Prostate gland (tissue), 2 donors: ENCODE results near the gene DAD1. TPM values are rescaled to one million over a fixed set of nuclear protein-coding genes. Genes with fewer than 3 reads are reported as not detected.

ENCODE experiments used
- DNase-seq: peaks from one replicate; pipeline ENCODE4 v3.0.0-alpha.2; 2019; ENCODE audit warnings: low spot score
- H3K27ac ChIP-seq, 2 donors: fragments of 200-600 bp; sonication (generic); 2 replicates each; pipeline ENCODE4 v1.5.1; 2017 to 2019
- H3K27me3 ChIP-seq: fragments of 200-600 bp; sonication (generic); replicated peaks from 2 replicates; pipeline ENCODE4 v1.5.1; 2019; ENCODE audit not compliant: insufficient read depth
- H3K36me3 ChIP-seq, 2 donors: fragments of 200-600 bp; sonication (generic); 1 replicate in 1 of 2; 2 replicates in 1 of 2; pipeline versions ENCODE4 v1.5.1 to v1.8.1; 2017 to 2019
- H3K4me1 ChIP-seq: fragments of 200-600 bp; sonication (generic); replicated peaks from 2 replicates; pipeline ENCODE4 v1.5.1; 2019
- H3K4me3 ChIP-seq, 2 donors: fragments of 200-600 bp; sonication (generic); 2 replicates each; pipeline ENCODE4 v1.5.1; 2017 to 2019
- H3K9me3 ChIP-seq: fragments of 200-600 bp; sonication (generic); 2 replicates; pipeline ENCODE4 v1.5.1; 2017
- CTCF ChIP-seq, 4 experiments: fragments of 200-600 bp in 2 of 4; fragments of 450-650 bp in 2 of 4; sonication (generic) in 2 of 4; IDR thresholded peaks; 1 replicate in 3 of 4; 2 replicates in 1 of 4; pipeline ENCODE4 v1.5.1; 2016 to 2019; ENCODE audit warnings: antibody characterized with exemption in 4 of 4, mild to moderate bottlenecking in 2 of 4, moderate library complexity in 2 of 4
- POLR2A ChIP-seq: fragments of 450-650 bp; IDR thresholded peaks from one replicate; pipeline ENCODE4 v1.6.1; 2016; ENCODE audit warnings: antibody characterized with exemption, mild to moderate bottlenecking
- POLR2AphosphoS5 ChIP-seq: sonication (generic); formaldehyde crosslinking; IDR thresholded peaks from one replicate; pipeline ENCODE4 v1.6.1; 2017; ENCODE audit warnings: antibody characterized with exemption
- WGBS: methylation state at CpG from one replicate; pipeline ENCODE4 v1.1.5; 2018; 5-methylcytosine and 5-hydroxymethylcytosine counted together
- intact Hi-C: fragments of 100-400 bp; cut with DNase I; formaldehyde crosslinking; loops from one replicate; pipeline ENCODE4 v1.14.2; 2022
- small RNA-seq, 2 donors: library from RNA; depleted of rRNA; stranded (forward); fragments of <200 nt; gene quantifications; one replicate each; pipeline ENCODE3, GENCODE V24; 2016
- total RNA-seq, 2 donors: library from RNA; depleted of rRNA; stranded (reverse); fragments of >200 nt; gene quantifications; one replicate each; pipeline ENCODE4 v1.1.0, GENCODE V29; 2016

Gene DAD1
- total RNA-seq, 2 donors from 2014 or later = 231 to 289 TPM

GRCh38 chr14:22517117-22517720 is 71.8 kb downstream of the DAD1 start:
- Histone ChIP-seq H3K4me3 (no peak overlapping the region), H3K27me3 (no peaks in the 10 kb centered on the region), H3K4me1 (no peaks in the 10 kb centered on the region), H3K36me3 (no peaks in the 10 kb centered on the region), H3K27ac (no peak overlapping the region), H3K9me3 (no peaks in the 10 kb centered on the region)
- no peak for DNase-seq
- TF ChIP-seq CTCF (IDR thresholded peaks at IDR 0.05) (no peak), POLR2A (no peak), POLR2AphosphoS5 (no peak)
- WGBS = 82% methylated on average over 7 of the region's 7 CpGs
- intact Hi-C loops = no loop called here

GRCh38 chr14:22515929-22516328 is 73.1 kb downstream of the DAD1 start:
- Histone ChIP-seq H3K36me3 (no peaks in the 10 kb centered on the region), H3K4me1 (no peaks in the 10 kb centered on the region), H3K9me3 (no peaks in the 10 kb centered on the region), H3K27me3 (no peaks in the 10 kb centered on the region), H3K4me3 (no peak overlapping the region), H3K27ac (no peak overlapping the region)
- no peak for TF ChIP-seq POLR2A
- no peak for TF ChIP-seq CTCF (IDR thresholded peaks at IDR 0.05)
- TF ChIP-seq POLR2AphosphoS5 = no peak
- intact Hi-C loops = no loop called here
- DNase-seq = no peak
- WGBS = 67% methylated on average over 2 of the region's 2 CpGs

Small RNA genes within 50 kb of the gene (small RNA-seq; reads per million reads assigned to genes)
- 0 reads per million in 2 donors for gene TRAJ1
- 0 reads per million in 2 donors for gene TRAJ10
- gene TRAJ11 = 0 reads per million in 2 donors
- 0 reads per million in 2 donors for gene TRAJ12
- gene TRAJ13 = 0 reads per million in 2 donors
- gene TRAJ14 = 0 reads per million in 2 donors
- 0 reads per million in 2 donors for gene TRAJ16
- gene TRAJ17 = 0 reads per million in 2 donors
- gene TRAJ18 = 0 reads per million in 2 donors
- gene TRAJ19 = 0 reads per million in 2 donors
- 0 reads per million in 2 donors for gene TRAJ2
- gene TRAJ20 = 0 reads per million in 2 donors
- 0 reads per million in 2 donors for gene TRAJ21
- gene TRAJ22 = 0 reads per million in 2 donors
- gene TRAJ23 = 0 reads per million in 2 donors
- gene TRAJ24 = 0 reads per million in 2 donors
- 0 reads per million in 2 donors for gene TRAJ25
- 0 reads per million in 2 donors for gene TRAJ26
- gene TRAJ27 = 0 reads per million in 2 donors
- 0 reads per million in 2 donors for gene TRAJ28
- gene TRAJ3 = 0 reads per million in 2 donors
- gene TRAJ4 = 0 reads per million in 2 donors
- gene TRAJ5 = 0 reads per million in 2 donors
- 0 reads per million in 2 donors for gene TRAJ6
- 0 reads per million in 2 donors for gene TRAJ7
- 0 reads per million in 2 donors for gene TRAJ8
- gene TRAJ9 = 0 reads per million in 2 donors

Other genes with a start within 250 kb of the DAD1 start
- 100 to 1,000 TPM in 1 of 2 donors, 10 to 100 TPM in 1; 25.9 to 116 TPM for gene ABHD4, start 9.1 kb upstream of the DAD1 start, total RNA-seq
- not detected for gene OR6J1, start 55.1 kb upstream of the DAD1 start, total RNA-seq
- gene OXA1L, start 177.5 kb upstream of the DAD1 start, total RNA-seq = 10 to 100 TPM; 65.2 to 81.9 TPM
- gene SLC7A7, start 226.2 kb upstream of the DAD1 start, total RNA-seq = 1 to 10 TPM; 4.6 to 8.1 TPM
- 100 to 1,000 TPM in 1 of 2 donors, 10 to 100 TPM in 1; 54.5 to 195 TPM for gene MRPL52, start 240.7 kb upstream of the DAD1 start, total RNA-seq
- gene MMP14, start 247.4 kb upstream of the DAD1 start, total RNA-seq = 10 to 100 TPM; 64.9 to 90.4 TPM